ENCODE data around the gene SLC51B. TPM values are rescaled to one million over a fixed set of nuclear protein-coding genes. Genes with fewer than 3 reads are reported as not detected.

The SLC51B gene
- total RNA-seq, 1 donor from 2014 or later = not detected

DNA sequence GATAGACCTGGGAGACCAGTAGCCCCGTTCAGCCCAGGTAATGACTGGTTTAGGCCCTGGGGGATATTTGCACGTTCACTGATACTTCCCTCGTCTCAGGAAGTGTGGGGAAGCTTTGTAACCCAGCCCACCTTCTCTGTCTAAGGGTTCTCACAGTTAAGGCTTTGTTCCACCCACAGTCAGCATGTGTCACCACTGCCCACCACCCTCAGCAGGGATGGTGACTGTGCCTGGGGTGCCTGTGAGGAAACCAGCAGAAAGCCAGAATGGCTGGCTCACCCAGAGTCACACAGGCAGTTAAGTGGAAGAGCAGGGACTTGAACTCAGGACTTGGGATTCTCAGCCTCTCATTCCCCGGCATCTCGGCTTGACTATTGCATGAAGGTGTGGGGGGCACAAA, 36.6 kb downstream of the SLC51B start:
- no peaks in the 10 kb centered on the region for H3K36me3 ChIP-seq
- intact Hi-C loops (cut with micrococcal nuclease) = no loop called here
- no peak for DNase-seq
- H3K27ac ChIP-seq (replicated peaks) = peak overlapping the region; percentile 90
- H3K4me3 ChIP-seq = no peak overlapping the region
- H3K27me3 ChIP-seq (ENCODE audit: low read depth) = peaks cover 19% of the 10 kb centered on the region
- peaks cover 96% of the 10 kb centered on the region for H3K4me1 ChIP-seq
- TF ChIP-seq CTCF (IDR thresholded peaks at IDR 0.05; ENCODE audit: borderline replicate concordance) = no peak
- H3K9me3 ChIP-seq (replicated peaks) = no peaks in the 10 kb centered on the region

DNA sequence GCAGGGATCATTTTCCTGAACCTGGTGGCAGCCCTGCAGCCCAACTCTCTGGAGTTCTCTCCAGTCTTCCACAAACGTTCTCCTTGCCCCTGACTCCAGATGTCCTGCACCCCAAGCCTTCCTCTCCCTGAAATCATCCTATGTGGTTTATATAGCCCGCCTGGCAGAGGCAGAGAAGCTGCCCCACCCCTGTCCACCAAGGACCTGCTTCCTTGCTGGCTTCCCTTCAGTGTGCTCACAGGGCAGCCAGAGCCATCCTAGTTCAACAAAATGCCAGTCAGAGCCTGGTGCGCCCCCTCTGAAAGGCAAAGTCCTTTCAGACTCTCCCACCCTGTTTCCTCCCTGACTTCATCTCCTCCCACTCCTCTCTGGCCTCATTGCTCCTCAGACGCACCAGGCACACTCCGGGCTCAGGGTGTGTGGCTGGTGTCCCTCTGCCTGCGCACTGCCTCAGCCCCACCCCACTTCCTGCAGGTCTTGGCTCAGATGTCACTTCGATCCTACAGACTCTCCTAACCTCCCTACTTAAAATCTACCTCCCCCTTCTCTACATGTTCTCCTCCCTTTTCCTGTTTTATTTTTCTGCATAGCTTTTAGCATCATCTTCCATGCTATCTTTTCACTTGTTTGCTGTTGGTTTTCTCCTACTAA, 37.2 kb downstream of the SLC51B start:
- peaks cover 12% of the 10 kb centered on the region for H3K27me3 ChIP-seq (ENCODE audit: low read depth)
- peaks cover 96% of the 10 kb centered on the region for H3K4me1 ChIP-seq
- no peak for TF ChIP-seq CTCF (IDR thresholded peaks at IDR 0.05; ENCODE audit: borderline replicate concordance)
- no peaks in the 10 kb centered on the region for H3K9me3 ChIP-seq (replicated peaks)
- H3K4me3 ChIP-seq = no peak overlapping the region
- DNase-seq = no peak
- intact Hi-C loops (cut with micrococcal nuclease) = no loop called here
- H3K36me3 ChIP-seq = no peaks in the 10 kb centered on the region
- H3K27ac ChIP-seq (replicated peaks) = peak overlapping the region; percentile 90

GRCh38 chr15:65083262-65083701, 38.1 kb downstream of the SLC51B start:
- intact Hi-C loops (cut with micrococcal nuclease) = no loop called here
- Histone ChIP-seq H3K9me3 (replicated peaks) (no peaks in the 10 kb centered on the region), H3K27me3 (ENCODE audit: low read depth) (peaks cover 8% of the 10 kb centered on the region), H3K36me3 (no peaks in the 10 kb centered on the region), H3K27ac (replicated peaks) (peak overlapping the region; percentile 93), H3K4me3 (no peak overlapping the region), H3K4me1 (peaks cover 96% of the 10 kb centered on the region)
- peak; percentile 48 for TF ChIP-seq CTCF (IDR thresholded peaks at IDR 0.05; ENCODE audit: borderline replicate concordance)
- DNase-seq = no peak

DNA sequence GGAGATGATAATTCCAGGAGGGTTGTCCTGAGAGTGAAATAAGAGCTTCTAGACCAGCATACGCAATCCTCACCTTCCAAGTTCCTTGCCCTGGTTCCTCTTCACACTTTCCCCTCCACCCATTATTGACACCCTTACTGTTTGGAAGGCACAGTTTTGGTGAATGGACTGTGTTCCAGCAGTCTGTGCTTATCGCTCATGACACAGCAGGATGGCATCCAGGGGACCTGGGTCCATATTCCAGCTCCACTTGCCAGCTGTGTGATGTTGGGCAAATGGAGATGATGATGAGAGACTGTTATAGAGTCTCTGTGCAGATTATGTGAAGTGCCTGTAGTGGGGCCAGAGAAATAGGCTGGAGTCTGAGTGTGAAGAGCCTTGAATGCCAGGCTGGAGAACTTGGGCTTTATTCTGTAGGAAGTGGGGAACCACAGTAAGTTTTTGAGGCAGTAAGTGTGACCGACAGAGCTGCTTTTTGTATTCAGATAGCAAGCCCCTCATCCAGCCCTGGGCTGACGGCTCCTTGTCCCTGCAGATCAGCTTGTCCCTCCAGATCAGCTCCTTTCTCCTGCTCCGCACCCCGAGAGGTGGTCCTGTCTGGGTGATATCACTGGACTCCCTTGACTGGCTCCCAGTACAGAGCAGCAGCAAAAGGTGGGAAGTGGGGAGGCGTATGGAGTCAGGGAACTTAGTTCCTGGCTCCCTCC, 39.5 kb downstream of the SLC51B start:
- no peak for DNase-seq
- Histone ChIP-seq H3K36me3 (no peaks in the 10 kb centered on the region), H3K4me3 (no peak overlapping the region), H3K27ac (replicated peaks) (peak overlapping the region; percentile 93), H3K27me3 (ENCODE audit: low read depth) (peaks cover 8% of the 10 kb centered on the region), H3K9me3 (replicated peaks) (no peaks in the 10 kb centered on the region), H3K4me1 (peaks cover 99% of the 10 kb centered on the region)
- intact Hi-C loops (cut with micrococcal nuclease) = no loop called here
- TF ChIP-seq CTCF (IDR thresholded peaks at IDR 0.05; ENCODE audit: borderline replicate concordance) = no peak

GRCh38 chr15:65085207-65085753, 40.1 kb downstream of the SLC51B start:
- intact Hi-C loops (cut with micrococcal nuclease) = no loop called here
- peaks cover 99% of the 10 kb centered on the region for H3K4me1 ChIP-seq

More at GRCh38 chr15:65085207-65085753, 40.1 kb downstream of the SLC51B start:
- no peak for DNase-seq
- Histone ChIP-seq H3K9me3 (replicated peaks) (no peaks in the 10 kb centered on the region), H3K27ac (replicated peaks) (peak overlapping the region; percentile 93), H3K4me3 (no peak overlapping the region), H3K27me3 (ENCODE audit: low read depth) (peaks cover 8% of the 10 kb centered on the region), H3K36me3 (no peaks in the 10 kb centered on the region)
- TF ChIP-seq CTCF (IDR thresholded peaks at IDR 0.05; ENCODE audit: borderline replicate concordance) = no peak
